HG02885 (cell line): ENCODE measurements around the gene SF3B1.
"Not testable (repeated sequence)": the region's sequence is repeated elsewhere in the genome, so short reads cannot be mapped to it uniquely, and the experiment has no call there.

Experiments
- ATAC-seq: cut with Tn5 transposase; IDR thresholded peaks from one replicate; pipeline ENCODE4 v1.9.1; 2021; ENCODE audit warnings: mild to moderate bottlenecking; ENCODE audit not compliant: unreplicated experiment, poor library complexity

SF3B1 gene

GRCh38 chr2:197442857-197443256 lies 8.0 kb upstream of the SF3B1 start:
- no peak for ATAC-seq

GRCh38 chr2:197437380-197437779 lies 2.6 kb upstream of the SF3B1 start:
- no peak for ATAC-seq

- ATAC-seq, result no peak
These were observed 981 bp upstream of the SF3B1 start for GRCh38 chr2:197435598-197436420.

GRCh38 chr2:197433780-197434438 lies 919 bp downstream of the SF3B1 start:
- ATAC-seq, result no peak

GRCh38 chr2:197432527-197432926 lies 2.3 kb downstream of the SF3B1 start:
- not testable (repeated sequence) for ATAC-seq

GRCh38 chr2:197431858-197432257 lies 3.0 kb downstream of the SF3B1 start:
- ATAC-seq, result no peak

GRCh38 chr2:197427986-197428385 lies 6.8 kb downstream of the SF3B1 start:
- ATAC-seq, result no peak

GRCh38 chr2:197426723-197427603 lies 7.9 kb downstream of the SF3B1 start:
- ATAC-seq, result no peak

- no peak for ATAC-seq
These were observed 9.3 kb downstream of the SF3B1 start for GRCh38 chr2:197425550-197425949.

- ATAC-seq, result no peak
These were observed 11.5 kb downstream of the SF3B1 start for GRCh38 chr2:197423307-197423706.

- no peak for ATAC-seq
These were observed 15.4 kb downstream of the SF3B1 start for GRCh38 chr2:197419438-197419837.

GRCh38 chr2:197416268-197416667 lies 18.6 kb downstream of the SF3B1 start:
- ATAC-seq, result no peak

- ATAC-seq, result no peak
These were observed 20.3 kb downstream of the SF3B1 start for GRCh38 chr2:197414515-197414914.

GRCh38 chr2:197414039-197414438 lies 20.8 kb downstream of the SF3B1 start:
- ATAC-seq, result no peak

GRCh38 chr2:197405582-197405981 lies 29.2 kb downstream of the SF3B1 start:
- no peak for ATAC-seq

- ATAC-seq, result no peak
These were observed 34.8 kb downstream of the SF3B1 start for GRCh38 chr2:197399887-197400540.

GRCh38 chr2:197398913-197399312 lies 35.9 kb downstream of the SF3B1 start:
- ATAC-seq, result no peak

- no peak for ATAC-seq
These were observed 43.6 kb downstream of the SF3B1 start for GRCh38 chr2:197391220-197391717.

GRCh38 chr2:197388866-197389587 lies 45.8 kb downstream of the SF3B1 start:
- no peak for ATAC-seq
